ENCODE results near the gene MED15. TPM values are rescaled to one million over a fixed set of nuclear protein-coding genes. Genes with fewer than 3 reads are reported as not detected.

Gene MED15
- total and polyA plus RNA-seq, 2 experiments from 2014 or later: 29.2 to 43.5 TPM

DNA sequence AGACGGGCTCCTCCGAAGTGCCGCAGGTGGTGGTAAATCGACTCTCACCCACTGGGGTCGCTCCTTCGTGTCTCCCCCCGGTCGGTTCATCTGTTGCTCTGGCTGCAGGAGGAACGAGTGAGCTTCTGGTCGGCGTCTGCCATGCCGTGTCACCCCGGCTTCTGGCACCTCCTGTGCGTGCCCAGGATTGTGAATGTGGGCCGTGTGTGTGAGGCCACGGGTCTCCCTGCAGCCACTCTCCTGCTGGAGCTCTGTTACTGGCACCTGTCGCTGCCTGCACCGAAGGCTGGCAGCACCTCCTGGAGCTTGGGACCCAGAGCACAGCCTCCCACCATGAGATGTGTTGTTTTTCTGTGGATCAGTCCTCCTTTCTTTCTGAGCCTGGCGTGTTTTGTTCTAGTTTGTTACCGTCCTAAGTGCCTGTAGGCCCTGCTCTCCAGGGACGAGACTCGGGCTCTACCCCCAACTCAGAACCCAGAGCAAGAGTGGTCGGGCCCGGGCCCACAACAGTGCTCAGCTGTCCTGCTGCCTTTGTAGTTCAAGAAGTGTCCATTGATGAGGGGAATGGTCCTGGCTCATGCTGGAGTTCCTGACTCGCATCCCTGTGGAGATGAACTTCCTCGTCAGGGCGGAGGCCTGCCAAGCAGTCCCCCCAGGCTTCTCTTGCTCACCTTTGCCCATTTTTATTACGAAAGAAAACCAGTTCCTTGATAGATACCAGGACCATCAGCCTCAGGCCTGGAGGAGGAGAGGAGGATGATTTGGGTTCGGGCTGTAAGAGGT lies 66.6 kb downstream of the MED15 start (continued):
- no peak for TF ChIP-seq CREB1 (CRISPR knock-in tag; IDR thresholded peaks at IDR 0.05; ENCODE audit: low read depth)

DNA sequence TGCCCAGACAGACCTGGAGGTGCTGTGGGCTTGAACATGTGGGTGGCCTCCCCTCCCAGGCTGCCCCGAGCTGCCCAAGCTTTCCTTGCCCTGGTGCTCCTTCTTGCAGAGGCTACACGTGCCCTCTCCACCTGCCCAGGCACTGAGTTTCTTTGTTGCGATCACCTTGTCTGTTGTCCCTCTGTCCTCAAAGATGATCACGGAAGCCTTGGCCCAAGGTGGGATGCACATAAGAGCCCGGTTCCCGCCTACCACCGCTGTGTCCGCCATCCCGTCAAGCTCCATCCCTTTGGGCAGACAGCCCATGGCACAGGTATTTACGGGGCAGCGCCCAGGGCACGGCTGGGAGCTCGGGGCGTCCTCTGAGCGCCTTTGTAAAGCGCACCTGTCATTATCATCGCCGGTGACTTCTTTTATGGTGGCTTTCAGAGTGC lies 67.5 kb downstream of the MED15 start:
- Histone ChIP-seq H3K9me2 (ENCODE audit: insufficient read depth) (no peaks in the 10 kb centered on the region), H3K36me3 (ENCODE audit: insufficient read depth) (peaks cover 10% of the 10 kb centered on the region), H3K4me3 (no peak overlapping the region), H2AFZ (no peak overlapping the region), H3K4me1 (ENCODE audit: insufficient read depth) (no peaks in the 10 kb centered on the region), H3K27me3 (ENCODE audit: insufficient read depth) (no peaks in the 10 kb centered on the region), H3K79me2 (replicated peaks; ENCODE audit: insufficient read depth) (no peaks in the 10 kb centered on the region), H4K20me1 (replicated peaks; ENCODE audit: insufficient read depth) (peaks cover 17% of the 10 kb centered on the region), H3K4me2 (no peak overlapping the region), H3F3A (replicated peaks; ENCODE audit: low read depth) (no peaks in the 10 kb centered on the region), H3K27ac (ENCODE audit: low read depth) (no peak overlapping the region)
- no peaks in the 10 kb centered on the region for H3K9me3 Mint-ChIP-seq
- no peak overlapping the region for H3K27ac Mint-ChIP-seq
- ATAC-seq (no peak), DNase-seq (ENCODE audit: low spot score) (no peak)
- H3K36me3 Mint-ChIP-seq (ENCODE audit: low read depth): peaks cover 38% of the 10 kb centered on the region
- no peaks in the 10 kb centered on the region for H3K4me1 Mint-ChIP-seq
- no peak overlapping the region for H3K4me3 Mint-ChIP-seq
- peaks cover 4% of the 10 kb centered on the region for H3K27me3 Mint-ChIP-seq (ENCODE audit: insufficient read depth, low read depth, poor library complexity)
- TF ChIP-seq EZH2 (IDR thresholded peaks at IDR 0.05; ENCODE audit: low read depth, unreplicated experiment): no peak
- TF ChIP-seq ZNF114 (CRISPR knock-in tag; IDR thresholded peaks at IDR 0.05): no peak
- no peak for TF ChIP-seq EZH2phosphoT487 (IDR thresholded peaks at IDR 0.05; ENCODE audit: unreplicated experiment)
- no peak for TF ChIP-seq CREB1 (CRISPR knock-in tag; IDR thresholded peaks at IDR 0.05; ENCODE audit: low read depth)
- TF ChIP-seq, protein P1, sequence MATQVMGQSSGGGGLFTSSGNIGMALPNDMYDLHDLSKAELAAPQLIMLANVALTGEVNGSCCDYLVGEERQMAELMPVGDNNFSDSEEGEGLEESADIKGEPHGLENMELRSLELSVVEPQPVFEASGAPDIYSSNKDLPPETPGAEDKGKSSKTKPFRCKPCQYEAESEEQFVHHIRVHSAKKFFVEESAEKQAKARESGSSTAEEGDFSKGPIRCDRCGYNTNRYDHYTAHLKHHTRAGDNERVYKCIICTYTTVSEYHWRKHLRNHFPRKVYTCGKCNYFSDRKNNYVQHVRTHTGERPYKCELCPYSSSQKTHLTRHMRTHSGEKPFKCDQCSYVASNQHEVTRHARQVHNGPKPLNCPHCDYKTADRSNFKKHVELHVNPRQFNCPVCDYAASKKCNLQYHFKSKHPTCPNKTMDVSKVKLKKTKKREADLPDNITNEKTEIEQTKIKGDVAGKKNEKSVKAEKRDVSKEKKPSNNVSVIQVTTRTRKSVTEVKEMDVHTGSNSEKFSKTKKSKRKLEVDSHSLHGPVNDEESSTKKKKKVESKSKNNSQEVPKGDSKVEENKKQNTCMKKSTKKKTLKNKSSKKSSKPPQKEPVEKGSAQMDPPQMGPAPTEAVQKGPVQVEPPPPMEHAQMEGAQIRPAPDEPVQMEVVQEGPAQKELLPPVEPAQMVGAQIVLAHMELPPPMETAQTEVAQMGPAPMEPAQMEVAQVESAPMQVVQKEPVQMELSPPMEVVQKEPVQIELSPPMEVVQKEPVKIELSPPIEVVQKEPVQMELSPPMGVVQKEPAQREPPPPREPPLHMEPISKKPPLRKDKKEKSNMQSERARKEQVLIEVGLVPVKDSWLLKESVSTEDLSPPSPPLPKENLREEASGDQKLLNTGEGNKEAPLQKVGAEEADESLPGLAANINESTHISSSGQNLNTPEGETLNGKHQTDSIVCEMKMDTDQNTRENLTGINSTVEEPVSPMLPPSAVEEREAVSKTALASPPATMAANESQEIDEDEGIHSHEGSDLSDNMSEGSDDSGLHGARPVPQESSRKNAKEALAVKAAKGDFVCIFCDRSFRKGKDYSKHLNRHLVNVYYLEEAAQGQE (IDR thresholded peaks at IDR 0.05; ENCODE audit: unreplicated experiment): no peak
- TF ChIP-seq ZNF331 (CRISPR knock-in tag; IDR thresholded peaks at IDR 0.05; ENCODE audit: low read depth): no peak
- TF ChIP-seq, protein P2, sequence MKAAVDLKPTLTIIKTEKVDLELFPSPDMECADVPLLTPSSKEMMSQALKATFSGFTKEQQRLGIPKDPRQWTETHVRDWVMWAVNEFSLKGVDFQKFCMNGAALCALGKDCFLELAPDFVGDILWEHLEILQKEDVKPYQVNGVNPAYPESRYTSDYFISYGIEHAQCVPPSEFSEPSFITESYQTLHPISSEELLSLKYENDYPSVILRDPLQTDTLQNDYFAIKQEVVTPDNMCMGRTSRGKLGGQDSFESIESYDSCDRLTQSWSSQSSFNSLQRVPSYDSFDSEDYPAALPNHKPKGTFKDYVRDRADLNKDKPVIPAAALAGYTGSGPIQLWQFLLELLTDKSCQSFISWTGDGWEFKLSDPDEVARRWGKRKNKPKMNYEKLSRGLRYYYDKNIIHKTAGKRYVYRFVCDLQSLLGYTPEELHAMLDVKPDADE (IDR thresholded peaks at IDR 0.05): no peak
- no peak for TF ChIP-seq POLR2AphosphoS5 (IDR thresholded peaks at IDR 0.05; ENCODE audit: low read depth)
